ENCODE measurements around the gene MRRF.

- TF ChIP-seq CTCF (optimal IDR thresholded peaks at IDR 0.05 in 1 of 3, IDR thresholded peaks at IDR 0.05 in 1 of 3, conservative IDR thresholded peaks at IDR 0.05 in 1 of 3; ENCODE audit: extremely low read depth in 1 of 3, insufficient read depth in 2 of 3, low read length in 3 of 3), result no peak
- no peak for TF ChIP-seq EZH2 (IDR thresholded peaks at IDR 0.05; ENCODE audit: low read length)
Observed at GRCh38 chr9:122374885-122375420, 110.3 kb downstream of the MRRF start.

All from keratinocyte (primary cell).